Measurements from ENCODE around the gene APOBEC2. TPM values are rescaled to one million over a fixed set of nuclear protein-coding genes. Genes with fewer than 3 reads are reported as not detected.

Gene APOBEC2
- total and polyA plus RNA-seq, 9 of the 15 experiments (the other 6 are each of a cell fraction or from before 2014, with no cell fraction given): 0.25 to 1.6 TPM; not detected in 7

GRCh38 chr6:41055149-41055548, 2.1 kb downstream of the APOBEC2 start:
- 0 out of 2 replicates have a peak, but pooled peaks cover 4% of the 10 kb centered on the region for H4K20me1 ChIP-seq (replicated peaks; ENCODE audit: control insufficient read depth, insufficient read depth, low read length)
- in situ Hi-C loops (cut with MboI): no loop called here
- no peak overlapping the region for H2AFZ ChIP-seq (ENCODE audit: low read depth, low read length)
- no peak overlapping the region for H3K27ac ChIP-seq (ENCODE audit: extremely low read depth, low read depth, low read length)
- 32% methylated on average over 3 of the region's 3 CpGs for WGBS (ENCODE audit: insufficient coverage, low coverage, missing lambda C conversion rate)
- no peaks in the 10 kb centered on the region for H3K27me3 ChIP-seq (ENCODE audit: control insufficient read depth in 2 of 2, insufficient read depth in 2 of 2, low read length in 2 of 2)
- ChIA-PET POLR2A (interaction anchor here (0.7 to 2.9 kb wide), 4 partner anchors 13 to 17 kb away, joined by 3 to 11 read pairs (median 4); partner anchors contain the start of genes NFYA, OARD1, TSPO2 and UNC5CL), CTCF (ENCODE audit: low intra/inter-chr PET ratio) (no interaction called here)
- FAIRE-seq (no peak), ATAC-seq (no peak), DNase-seq (ENCODE audit: extremely low read depth in 1 of 4, low spot score in 3 of 4) (no peak)
- no peaks in the 10 kb centered on the region for H3K79me2 ChIP-seq (ENCODE audit: control insufficient read depth, insufficient read depth, low read length)
- intact Hi-C loops (cut with micrococcal nuclease): no loop called here
- no peaks in the 10 kb centered on the region for H3K36me3 ChIP-seq (ENCODE audit: control insufficient read depth, insufficient read depth, low read length)
- H3K4me3 ChIP-seq: no peak overlapping the region
- H3K9ac ChIP-seq (ENCODE audit: insufficient read depth in 1 of 2, low read depth in 2 of 2, low read length in 2 of 2): no peak overlapping the region
- no TSS peak for BruUV-seq (replicated peaks)
- H3K9me3 ChIP-seq (replicated peaks; ENCODE audit: control insufficient read depth, insufficient read depth, low read depth, low read length): no peaks in the 10 kb centered on the region
- 0 out of 4 replicates have a peak, but pooled peaks of 1 of the 2 experiments have one; percentile 21 for TF ChIP-seq FOXA3 (CRISPR knock-in tag; conservative IDR thresholded peaks at IDR 0.05 in 1 of 2, IDR thresholded peaks at IDR 0.05 in 1 of 2)
- TF ChIP-seq C11orf30 (IDR thresholded peaks at IDR 0.05; ENCODE audit: low read depth): no peak
- peaks cover 9 to 37% of the 10 kb centered on the region in 2 experiments for H3K4me1 ChIP-seq (replicated peaks in 1 of 2; ENCODE audit: control insufficient read depth in 2 of 2, insufficient read depth in 2 of 2, low read length in 2 of 2)
- H3K9me1 ChIP-seq (ENCODE audit: control insufficient read depth, insufficient read depth, low read length): no peaks in the 10 kb centered on the region
- no peak overlapping the region for H3K4me2 ChIP-seq (ENCODE audit: insufficient read depth, low read length)

GRCh38 chr6:41056768-41057490, 3.9 kb downstream of the APOBEC2 start:
- Histone ChIP-seq H3K27me3 (ENCODE audit: control insufficient read depth in 2 of 2, insufficient read depth in 2 of 2, low read length in 2 of 2) (no peaks in the 10 kb centered on the region), H3K27ac (ENCODE audit: extremely low read depth, low read depth, low read length) (no peak overlapping the region), H3K4me3 (no peak overlapping the region), H3K79me2 (ENCODE audit: control insufficient read depth, insufficient read depth, low read length) (no peaks in the 10 kb centered on the region), H3K9me3 (replicated peaks; ENCODE audit: control insufficient read depth, insufficient read depth, low read depth, low read length) (no peaks in the 10 kb centered on the region), H3K4me2 (ENCODE audit: insufficient read depth, low read length) (no peak overlapping the region; the same call in 1 of the 2 replicates), H3K36me3 (ENCODE audit: control insufficient read depth, insufficient read depth, low read length) (no peaks in the 10 kb centered on the region), H3K9me1 (ENCODE audit: control insufficient read depth, insufficient read depth, low read length) (no peaks in the 10 kb centered on the region), H2AFZ (ENCODE audit: low read depth, low read length) (no peak overlapping the region), H3K9ac (ENCODE audit: insufficient read depth in 1 of 2, low read depth in 2 of 2, low read length in 2 of 2) (no peak overlapping the region; a peak in 1 of 4 replicates), H3K4me1 (replicated peaks in 1 of 2; ENCODE audit: control insufficient read depth in 2 of 2, insufficient read depth in 2 of 2, low read length in 2 of 2) (peaks cover 9 to 27% of the 10 kb centered on the region in 2 experiments; a peak in 4 of 5 replicates), H4K20me1 (replicated peaks; ENCODE audit: control insufficient read depth, insufficient read depth, low read length) (no peaks in the 10 kb centered on the region)
- intact Hi-C loops (cut with micrococcal nuclease) (no loop called here), in situ Hi-C loops (cut with MboI) (no loop called here)
- CTCF ChIA-PET (ENCODE audit: low intra/inter-chr PET ratio): interaction anchor here (1.3 kb wide), 1 partner anchor 14 kb away, joined by 4 read pairs; no protein-coding TSS in a partner anchor
- POLR2A ChIA-PET: interaction anchor here (0.9 to 2.9 kb wide), 5 partner anchors 11 to 1170 kb away, joined by 3 to 11 read pairs (median 3); partner anchors contain the start of gene TSPO2
- no peak for ATAC-seq
- peak in 1 of 4 experiments; percentile 6 for DNase-seq (ENCODE audit: extremely low read depth in 1 of 4, low spot score in 3 of 4)
- FAIRE-seq: no peak
- no TSS peak for BruUV-seq (replicated peaks)
- WGBS (ENCODE audit: insufficient coverage, low coverage, missing lambda C conversion rate): 42% methylated on average over 6 of the region's 6 CpGs
- no peak for TF ChIP-seq CREB1 (IDR thresholded peaks at IDR 0.05)
- no peak for TF ChIP-seq CREB1 (CRISPR knock-in tag; IDR thresholded peaks at IDR 0.05)
- no peak for TF ChIP-seq POLR2AphosphoS2 (IDR thresholded peaks at IDR 0.05; ENCODE audit: low read length)
- TF ChIP-seq FOXP4 (CRISPR knock-in tag; IDR thresholded peaks at IDR 0.05; ENCODE audit: borderline replicate concordance): no peak
- TF ChIP-seq ATF3 (IDR thresholded peaks at IDR 0.05): no peak
- no peak for TF ChIP-seq ATF3 (CRISPR knock-in tag; conservative IDR thresholded peaks at IDR 0.05)
- 0 out of 2 replicates have a peak, but pooled peaks have one; percentile 1 for TF ChIP-seq JUNB (CRISPR knock-in tag; conservative IDR thresholded peaks at IDR 0.05)
- 0 out of 2 replicates have a peak, but pooled peaks have one; percentile 41 for TF ChIP-seq ZBTB9 (CRISPR knock-in tag; IDR thresholded peaks at IDR 0.05)

Measured in K562 (cell line).